HG02870 (cell line): ENCODE measurements around the gene DPP6.

Experiments
- ATAC-seq: cut with Tn5 transposase; IDR thresholded peaks from one replicate; pipeline ENCODE4 v1.9.1; 2021; ENCODE audit warnings: mild to moderate bottlenecking, moderate library complexity; ENCODE audit not compliant: unreplicated experiment

Gene DPP6

DNA sequence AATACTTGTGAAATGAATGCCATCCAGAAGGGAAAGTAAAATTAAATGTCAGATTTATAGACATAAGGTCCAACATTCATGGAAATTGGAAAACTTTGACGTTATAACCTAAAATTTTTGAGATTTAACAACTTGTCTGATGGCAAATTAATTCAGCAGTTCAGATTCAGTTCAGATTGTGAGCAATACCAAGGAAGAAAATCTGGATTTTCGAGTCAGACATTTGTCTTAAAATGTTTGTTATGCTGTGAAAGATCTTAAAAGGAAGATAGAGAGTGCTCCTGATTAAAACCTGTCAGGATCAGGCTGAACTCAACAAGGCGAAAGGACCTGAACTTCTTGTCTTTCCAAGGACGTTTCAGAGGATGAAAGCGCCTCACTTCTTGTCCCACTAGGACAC is 629.8 kb downstream of the DPP6 start:
- no peak for ATAC-seq

DNA sequence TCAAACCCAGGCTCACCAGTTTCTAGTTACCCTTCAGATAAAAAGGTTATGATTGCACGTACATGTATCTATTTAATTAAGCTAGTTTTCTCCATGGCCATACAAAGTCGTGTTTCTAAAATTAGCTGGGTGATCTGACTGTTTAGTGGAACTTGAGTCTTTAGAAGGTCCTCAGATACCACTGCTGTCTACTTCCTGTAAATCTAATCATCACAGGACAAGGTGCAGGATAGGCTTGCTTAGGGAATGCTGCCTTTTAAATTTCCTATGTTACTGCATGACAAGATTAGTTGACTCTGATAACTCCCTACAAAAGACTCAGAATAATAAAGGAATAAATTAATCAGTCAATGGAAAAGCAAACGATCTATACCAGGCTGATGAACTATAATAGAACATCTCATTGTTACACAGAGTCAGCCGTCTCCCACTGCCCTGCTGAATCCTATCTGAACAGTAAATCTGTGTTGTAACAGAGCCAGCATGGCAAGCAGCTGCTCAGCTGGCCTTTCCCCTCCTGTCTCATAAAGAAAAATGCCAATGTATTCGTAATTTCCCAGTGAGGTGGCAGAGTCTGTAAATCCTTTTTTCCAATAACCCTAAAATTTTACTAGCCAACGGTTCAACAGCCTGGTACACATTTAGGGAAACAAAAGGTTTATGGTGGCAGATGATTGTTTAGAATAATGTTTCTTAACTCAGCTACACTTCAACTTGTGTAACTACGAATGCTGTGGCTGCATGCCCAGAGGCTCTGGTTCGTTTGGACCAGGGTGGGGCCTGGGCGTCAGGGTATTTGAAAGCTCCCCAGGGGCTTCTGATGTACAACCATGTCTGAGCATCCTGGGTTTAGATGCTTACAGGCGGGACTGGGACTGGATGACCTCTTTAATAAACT is 632.7 kb downstream of the DPP6 start:
- ATAC-seq: no peak

- ATAC-seq: no peak
Observed at GRCh38 chr7:154685564-154685901, 633.3 kb downstream of the DPP6 start.

DNA sequence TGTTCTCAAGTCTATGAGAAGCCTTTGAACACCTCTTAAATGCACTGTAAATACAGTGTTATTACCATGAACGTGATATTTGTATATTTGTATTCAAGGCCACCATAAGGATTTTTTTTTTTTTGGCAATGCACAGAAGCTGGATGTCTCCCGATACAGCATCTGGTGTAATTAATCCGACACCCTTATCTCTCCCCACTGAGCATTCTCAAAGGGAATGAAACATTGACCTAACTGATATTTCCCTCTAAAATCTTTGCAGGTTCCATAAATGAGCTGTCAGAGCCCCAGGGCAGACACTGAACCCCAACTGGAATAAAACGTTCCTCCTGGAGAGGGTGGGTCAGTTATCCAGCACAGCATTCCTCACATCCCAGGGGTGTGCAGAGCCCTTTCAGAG is 634.1 kb downstream of the DPP6 start:
- ATAC-seq: no peak

DNA sequence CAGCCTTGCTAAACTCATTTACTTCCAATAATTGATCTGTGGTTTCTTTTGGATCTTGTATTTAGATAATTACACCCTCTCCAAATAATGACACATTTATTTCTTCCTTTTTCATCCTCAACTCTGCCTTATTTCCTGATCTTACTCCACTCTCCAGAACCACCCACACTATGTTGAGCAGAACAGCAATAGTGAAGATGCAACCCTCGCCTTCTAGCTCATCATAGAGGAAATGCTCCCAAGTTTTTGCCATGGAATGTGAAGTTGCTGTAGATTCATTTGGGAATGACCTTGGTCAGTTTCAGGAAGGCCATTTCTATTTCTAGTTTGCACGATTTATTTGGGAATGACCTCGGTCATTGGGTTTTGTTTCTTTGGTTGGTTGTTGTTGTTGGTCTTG is 636.8 kb downstream of the DPP6 start:
- ATAC-seq: no peak

DNA sequence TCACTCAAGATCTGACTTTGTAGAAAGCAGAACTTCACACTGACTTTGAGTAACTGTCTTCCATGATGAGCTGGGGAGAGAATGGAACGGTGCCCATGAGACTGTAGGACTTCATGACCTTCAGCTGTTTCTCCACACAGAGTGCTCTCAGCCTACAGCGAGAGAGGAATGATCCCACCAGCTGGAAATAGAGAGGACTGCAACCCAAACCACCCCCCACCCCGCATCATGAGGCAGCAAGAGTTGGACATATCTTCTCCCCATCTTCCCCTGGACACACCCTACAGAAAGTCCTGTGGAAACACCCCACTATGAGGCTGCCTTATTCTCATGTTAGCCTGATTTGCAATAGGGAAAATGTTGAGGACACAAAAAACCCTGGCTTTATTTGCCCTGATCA is 638.2 kb downstream of the DPP6 start:
- ATAC-seq: no peak

GRCh38 chr7:154693661-154694060 is 641.5 kb downstream of the DPP6 start:
- no peak for ATAC-seq

DNA sequence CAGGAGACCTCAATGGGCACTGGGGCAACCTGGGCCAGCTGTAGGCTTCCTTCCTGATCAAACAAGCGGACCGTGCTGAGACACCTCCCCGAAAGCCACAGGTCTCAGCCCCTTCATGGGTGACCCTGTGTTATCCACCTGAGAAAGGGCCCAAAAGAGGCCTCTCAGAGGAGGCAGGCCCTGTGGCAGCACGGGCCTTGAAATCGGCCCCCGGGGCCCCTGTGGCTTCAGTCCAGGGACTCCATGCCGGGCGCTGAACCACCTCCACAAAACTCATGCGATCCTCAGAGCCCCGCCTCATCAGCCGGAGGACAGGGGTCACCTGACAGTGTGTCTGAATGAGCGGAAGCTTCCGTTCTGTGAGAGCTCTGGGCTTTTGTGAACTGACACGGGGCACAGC is 643.6 kb downstream of the DPP6 start:
- no peak for ATAC-seq

- ATAC-seq: no peak
Observed at GRCh38 chr7:154696556-154696955, 644.4 kb downstream of the DPP6 start.

DNA sequence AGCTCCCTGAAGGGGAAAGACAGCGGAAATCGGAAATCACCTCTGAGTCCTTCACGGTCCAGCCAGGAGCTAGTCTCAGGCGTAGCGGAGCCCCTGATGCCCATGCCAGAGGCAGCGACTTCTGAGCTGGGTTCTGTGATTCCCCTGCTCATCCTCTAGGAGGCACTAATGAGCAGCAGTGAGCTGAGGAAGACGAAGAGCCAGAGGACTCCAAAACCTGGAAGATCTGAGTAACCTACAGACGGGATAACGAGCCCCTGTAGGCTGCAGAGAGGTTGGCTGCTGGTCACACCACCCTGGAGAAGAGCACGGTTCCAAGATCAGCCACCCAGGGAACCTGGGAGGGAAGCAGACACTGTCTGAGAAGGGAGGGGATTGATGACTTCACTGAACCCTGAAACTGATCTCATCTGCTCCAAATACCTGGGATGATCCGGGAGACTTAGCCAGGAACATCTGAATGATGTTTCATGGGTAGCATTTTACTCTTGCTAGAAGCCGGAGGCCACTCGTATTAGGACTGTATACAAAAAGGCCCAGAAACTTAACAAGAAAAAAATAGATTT is 646.6 kb downstream of the DPP6 start:
- ATAC-seq: no peak

- no peak for ATAC-seq
Observed at GRCh38 chr7:154699417-154699816, 647.2 kb downstream of the DPP6 start.

GRCh38 chr7:154709840-154710520 is 657.8 kb downstream of the DPP6 start:
- ATAC-seq: no peak

- ATAC-seq: no peak
Observed at GRCh38 chr7:154720016-154720415, 667.8 kb downstream of the DPP6 start.

- ATAC-seq: no peak
Observed at GRCh38 chr7:154721086-154721485, 668.9 kb downstream of the DPP6 start.

- ATAC-seq: no peak
Observed at GRCh38 chr7:154726368-154726767, 674.2 kb downstream of the DPP6 start.

- ATAC-seq: no peak
Observed at GRCh38 chr7:154729056-154729455, 676.9 kb downstream of the DPP6 start.

DNA sequence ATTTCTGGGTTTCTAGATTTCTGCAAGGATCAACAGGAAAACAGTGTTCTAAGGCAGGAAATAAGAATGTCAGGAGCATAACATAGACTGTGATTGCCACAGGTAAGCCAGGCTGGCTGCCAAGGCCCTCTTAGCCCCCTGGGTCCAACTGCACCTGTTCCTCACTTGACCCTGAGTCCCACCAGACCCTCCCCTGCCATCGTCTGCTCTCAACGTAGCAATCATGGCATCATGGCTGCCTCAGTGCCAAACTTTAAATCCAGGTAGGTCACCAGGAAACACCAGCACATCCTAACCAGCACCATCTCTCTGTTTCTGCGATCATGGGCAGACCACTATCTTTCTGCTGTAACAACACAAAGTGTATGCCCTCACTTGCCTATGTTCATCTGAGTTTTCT is 683.6 kb downstream of the DPP6 start:
- ATAC-seq: no peak

DNA sequence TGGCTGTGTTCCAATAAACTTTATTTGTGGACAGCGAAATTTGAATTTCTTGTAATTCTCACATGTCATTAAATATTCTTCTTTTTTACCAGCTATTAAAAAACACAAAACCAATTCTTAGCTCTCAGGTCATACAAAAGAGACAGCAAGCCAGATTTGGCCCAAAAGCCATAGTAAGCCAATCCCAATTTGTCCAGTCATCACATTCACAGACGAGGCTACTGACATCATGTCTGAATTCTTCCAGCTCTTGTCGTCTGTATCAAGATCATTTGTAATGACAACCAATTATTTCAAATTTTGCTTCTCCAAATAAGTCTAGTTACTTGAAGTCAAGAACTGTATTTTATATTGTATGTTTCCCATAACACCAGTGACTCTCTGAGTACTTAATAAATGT is 684.2 kb downstream of the DPP6 start:
- no peak for ATAC-seq

DNA sequence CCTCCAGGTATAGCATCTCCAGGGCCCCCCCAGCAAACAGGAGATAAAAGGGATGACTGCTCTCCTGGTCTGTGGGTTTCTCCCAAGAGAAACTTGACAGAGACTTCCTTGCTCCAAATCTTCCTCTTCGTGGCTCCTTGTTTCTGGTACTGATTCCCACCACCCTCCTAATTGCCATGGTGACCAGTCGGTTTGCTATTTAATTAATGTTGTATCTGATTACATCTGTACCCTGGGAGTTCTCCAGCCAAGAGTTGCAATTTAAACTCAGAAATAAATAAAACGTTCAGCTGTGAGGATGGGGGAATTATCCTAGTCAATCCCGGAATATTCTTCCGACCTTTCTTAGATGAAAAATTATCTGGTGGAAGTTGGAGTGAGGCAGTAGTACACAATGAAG is 686.0 kb downstream of the DPP6 start:
- no peak for ATAC-seq

DNA sequence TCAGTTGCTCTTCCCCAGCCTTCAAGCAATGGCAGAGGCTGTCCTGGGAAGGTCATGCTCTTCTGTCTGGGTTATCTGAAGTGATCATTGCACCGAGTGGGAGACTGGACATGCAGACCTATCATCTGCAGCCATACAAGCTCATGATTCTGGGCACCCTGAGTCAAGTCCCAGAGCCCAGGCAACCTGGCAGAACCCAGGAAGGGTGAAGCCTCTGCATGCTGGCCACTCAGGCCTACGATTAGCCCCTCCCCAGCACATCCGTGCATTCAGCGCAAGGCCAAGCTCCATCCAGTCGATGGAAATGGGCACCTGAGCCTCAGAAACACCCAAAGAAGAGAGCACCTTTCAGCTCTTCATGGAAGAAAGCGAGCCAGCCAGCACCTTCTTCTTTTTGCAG is 688.9 kb downstream of the DPP6 start:
- ATAC-seq: no peak

DNA sequence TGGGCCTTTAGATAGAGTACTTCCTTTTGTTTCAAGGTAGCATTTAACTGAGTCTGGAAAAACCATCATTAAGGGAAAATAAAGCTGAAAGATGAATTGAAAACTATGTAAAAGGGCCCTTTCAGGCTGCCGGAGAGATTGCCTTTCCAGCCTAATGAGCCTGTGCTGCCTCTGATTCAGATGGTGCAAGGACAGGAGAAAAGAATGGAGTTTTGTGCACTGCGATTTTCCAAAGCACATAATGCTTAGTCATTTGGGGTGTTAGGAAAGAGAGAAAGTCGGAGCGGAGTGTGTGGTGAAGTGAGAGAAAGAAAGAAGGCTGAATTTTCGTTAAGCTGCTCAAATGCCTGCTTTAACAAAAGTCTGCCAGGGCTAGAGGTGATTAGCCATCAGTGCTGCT is 691.0 kb downstream of the DPP6 start:
- ATAC-seq: no peak

GRCh38 chr7:154744256-154744860 is 692.2 kb downstream of the DPP6 start:
- no peak for ATAC-seq
